Adrenal gland (tissue), 5 donors: ENCODE results near the gene USP17L18.
"Not testable (repeated sequence)": the region's sequence is repeated elsewhere in the genome, so short reads cannot be mapped to it uniquely, and the experiment has no call there.

Source experiments
- CTCF ChIP-seq, 6 experiments: fragments of 450-650 bp in 4 of 6; fragments of 200-600 bp in 2 of 6; sonication (generic) in 1 of 6; IDR thresholded peaks; 1 replicate in 5 of 6; 2 replicates in 1 of 6; pipeline versions ENCODE4 v1.5.1 to v1.8.0; 2016 to 2021; ENCODE audit warnings: antibody characterized with exemption in 6 of 6, mild to moderate bottlenecking in 2 of 6, moderate library complexity in 1 of 6
- POLR2A ChIP-seq, 2 donors: fragments of 450-650 bp; IDR thresholded peaks; one replicate each; pipeline ENCODE4 v1.6.1; 2017; ENCODE audit warnings: antibody characterized with exemption in 2 of 2, mild to moderate bottlenecking in 2 of 2, moderate library complexity in 1 of 2
- donor health status: DM: no; HTN: no; CAD: no.

DNA sequence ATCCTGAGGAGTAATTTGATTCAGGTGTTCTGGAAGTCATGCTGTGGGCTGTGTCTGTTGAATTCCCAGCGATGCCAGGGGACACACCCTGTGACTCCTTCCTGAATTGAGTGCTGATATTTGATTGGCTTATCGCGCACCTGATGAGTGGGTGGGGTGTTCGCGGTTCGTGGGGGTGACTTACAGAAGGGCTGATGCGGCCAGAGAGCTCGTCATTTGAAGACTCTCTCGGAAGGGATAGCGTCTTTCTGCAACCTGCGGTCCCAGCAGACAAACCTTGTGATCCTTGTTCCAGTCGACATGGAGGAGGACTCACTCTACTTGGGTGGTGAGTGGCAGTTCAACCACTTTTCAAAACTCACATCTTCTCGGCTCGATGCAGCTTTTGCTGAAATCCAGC, 23.8 kb upstream of the USP17L18 start, which contains the start of gene USP17L13:
- TF ChIP-seq CTCF, POLR2A (IDR thresholded peaks at IDR 0.05): not testable (repeated sequence)
